SU-DHL-6 (cell line): ENCODE results near the gene CRIM1.

Experiments used
- H2AFZ ChIP-seq: fragments of 200-600 bp; sonication (generic); 2 replicates; pipeline ENCODE4 v1.6.1; 2014; ENCODE audit warnings: low read depth, mild to moderate bottlenecking, moderate library complexity, mixed read lengths, antibody characterized with exemption, low read length; ENCODE audit not compliant: severe bottlenecking
- H3F3A ChIP-seq: fragments of 200-600 bp; shearing (Covaris generic); 2 replicates; pipeline ENCODE4 v1.6.0; 2016; ENCODE audit warnings: antibody characterized with exemption, mild to moderate bottlenecking; ENCODE audit not compliant: insufficient read depth
- H3K27ac ChIP-seq: fragments of 200-600 bp; sonication (generic); 2 replicates; pipeline ENCODE4 v1.5.1; 2016; ENCODE audit warnings: low read depth, mild to moderate bottlenecking, low read length, moderate library complexity, mixed read lengths
- H3K27me3 ChIP-seq: fragments of 200-600 bp; sonication (generic), shearing (Covaris generic); 2 replicates; pipeline ENCODE4 v1.6.0; 2014; ENCODE audit warnings: mild to moderate bottlenecking, low read length
- H3K36me3 ChIP-seq: fragments of 200-600 bp; sonication (generic); 2 replicates; pipeline ENCODE4 v1.6.1; 2014; ENCODE audit warnings: mild to moderate bottlenecking, low read length, mixed read lengths
- H3K4me2 ChIP-seq: fragments of 300-600, 200-600 bp; shearing (Covaris generic), sonication (generic); 2 replicates; pipeline ENCODE4 v1.6.0; 2014; ENCODE audit warnings: low read length, low read depth, mild to moderate bottlenecking; ENCODE audit not compliant: poor library complexity, severe bottlenecking
- H3K4me3 ChIP-seq: fragments of 200-600 bp; sonication (generic); 2 replicates; pipeline ENCODE4 v1.5.1; 2014; ENCODE audit warnings: antibody characterized with exemption, low read length, mild to moderate bottlenecking, mixed read lengths; ENCODE audit not compliant: insufficient read depth, poor library complexity, severe bottlenecking
- H3K79me2 ChIP-seq: fragments of 200-600 bp; sonication (generic); 2 replicates; pipeline ENCODE4 v1.6.1; 2014; ENCODE audit warnings: mild to moderate bottlenecking, low read length, moderate library complexity; ENCODE audit not compliant: insufficient read depth
- H3K9ac ChIP-seq: fragments of 200-600 bp; sonication (generic); 2 replicates; pipeline ENCODE4 v1.7.0; 2014; ENCODE audit warnings: mild to moderate bottlenecking, low read length
- H3K9me2 ChIP-seq: fragments of 200-600 bp; sonication (generic); replicated peaks from 2 replicates; pipeline ENCODE4 v1.6.1; 2014; ENCODE audit warnings: low read length; ENCODE audit not compliant: insufficient read depth
- H3K9me3 ChIP-seq: fragments of 200-600 bp; sonication (generic); 2 replicates; pipeline ENCODE4 v1.6.1; 2014; ENCODE audit warnings: low read length, mixed read lengths; ENCODE audit not compliant: insufficient read depth
- H4K20me1 ChIP-seq: fragments of 200-600 bp; sonication (generic); 2 replicates; pipeline ENCODE4 v1.6.1; 2014; ENCODE audit warnings: low read depth, mild to moderate bottlenecking, antibody characterized with exemption, low read length, moderate library complexity, mixed read lengths
- CTCF ChIP-seq: fragments of 200-600 bp; sonication (generic); IDR thresholded peaks from one replicate; pipeline ENCODE4 v1.5.1; 2017; ENCODE audit warnings: antibody characterized with exemption, mild to moderate bottlenecking, low read length, moderate library complexity; ENCODE audit not compliant: insufficient read depth, poor library complexity, severe bottlenecking
- EZH2phosphoT487 ChIP-seq: fragments of 200-600 bp; sonication (generic), shearing (Covaris generic); conservative IDR thresholded peaks from 2 replicates; pipeline ENCODE4 v1.6.1; 2018; ENCODE audit warnings: mild to moderate bottlenecking, antibody characterized with exemption, low read length, moderate library complexity, mixed read lengths

The CRIM1 gene

GRCh38 chr2:36380624-36381481, 25.3 kb downstream of the CRIM1 start:
- Histone ChIP-seq H3K27me3 (no peaks in the 10 kb centered on the region), H4K20me1 (no peaks in the 10 kb centered on the region), H2AFZ (no peak overlapping the region), H3K36me3 (no peaks in the 10 kb centered on the region), H3K79me2 (no peaks in the 10 kb centered on the region), H3F3A (no peaks in the 10 kb centered on the region), H3K4me2 (no peak overlapping the region), H3K27ac (no peak overlapping the region), H3K9me2 (no peaks in the 10 kb centered on the region), H3K9ac (no peak overlapping the region), H3K9me3 (no peaks in the 10 kb centered on the region), H3K4me3 (no peak overlapping the region)
- TF ChIP-seq CTCF (no peak), EZH2phosphoT487 (no peak)

GRCh38 chr2:36381993-36382392, 26.4 kb downstream of the CRIM1 start:
- no peaks in the 10 kb centered on the region for H4K20me1 ChIP-seq
- H3K9me3 ChIP-seq: no peaks in the 10 kb centered on the region
- H3K4me2 ChIP-seq: no peak overlapping the region
- H3F3A ChIP-seq: no peaks in the 10 kb centered on the region
- H3K9ac ChIP-seq: no peak overlapping the region
- H2AFZ ChIP-seq: no peak overlapping the region
- H3K79me2 ChIP-seq: no peaks in the 10 kb centered on the region
- H3K27ac ChIP-seq: no peak overlapping the region
- TF ChIP-seq CTCF (no peak), EZH2phosphoT487 (no peak)
- no peak overlapping the region for H3K4me3 ChIP-seq
- H3K9me2 ChIP-seq: no peaks in the 10 kb centered on the region
- no peaks in the 10 kb centered on the region for H3K36me3 ChIP-seq
- no peaks in the 10 kb centered on the region for H3K27me3 ChIP-seq

- Histone ChIP-seq H3K4me2 (no peak overlapping the region), H2AFZ (no peak overlapping the region), H3F3A (no peaks in the 10 kb centered on the region), H3K9ac (no peak overlapping the region), H3K4me3 (no peak overlapping the region), H3K27me3 (no peaks in the 10 kb centered on the region), H3K79me2 (no peaks in the 10 kb centered on the region), H4K20me1 (no peaks in the 10 kb centered on the region), H3K27ac (no peak overlapping the region), H3K9me2 (no peaks in the 10 kb centered on the region), H3K9me3 (no peaks in the 10 kb centered on the region), H3K36me3 (no peaks in the 10 kb centered on the region)
- TF ChIP-seq CTCF (no peak), EZH2phosphoT487 (no peak)
These were observed 26.9 kb downstream of the CRIM1 start for GRCh38 chr2:36382472-36382871.
